Glutamatergic neuron (in vitro differentiated cells): Measurements from ENCODE around the gene MT1H. TPM values are rescaled to one million over a fixed set of nuclear protein-coding genes. Genes with fewer than 3 reads are reported as not detected.

Experiments used
- DNase-seq: peaks from one replicate; pipeline ENCODE4 v3.0.0; 2022
- H3K27ac Mint-ChIP-seq: one replicate; pipeline ENCODE4 v1.8.0; 2020; ENCODE audit warnings: mild to moderate bottlenecking, mixed read lengths, inconsistent platforms; ENCODE audit not compliant: unreplicated experiment
- H3K27me3 Mint-ChIP-seq: one replicate; pipeline ENCODE4 v1.8.0; 2020; ENCODE audit warnings: mild to moderate bottlenecking, moderate library complexity, mixed read lengths, inconsistent platforms; ENCODE audit not compliant: unreplicated experiment
- H3K36me3 Mint-ChIP-seq: one replicate; pipeline ENCODE4 v1.8.0; 2020; ENCODE audit warnings: mild to moderate bottlenecking, mixed read lengths, inconsistent platforms; ENCODE audit not compliant: unreplicated experiment
- H3K4me1 Mint-ChIP-seq: one replicate; pipeline ENCODE4 v1.8.0; 2020; ENCODE audit warnings: mild to moderate bottlenecking, low read depth, mixed read lengths, inconsistent platforms; ENCODE audit not compliant: unreplicated experiment
- H3K4me3 Mint-ChIP-seq: one replicate; pipeline ENCODE4 v1.8.0; 2020; ENCODE audit warnings: mild to moderate bottlenecking, mixed read lengths, inconsistent platforms; ENCODE audit not compliant: unreplicated experiment
- H3K9me3 Mint-ChIP-seq: one replicate; pipeline ENCODE4 v1.8.0; 2020; ENCODE audit warnings: mild to moderate bottlenecking, moderate library complexity, mixed read lengths, inconsistent platforms; ENCODE audit not compliant: unreplicated experiment
- CTCF ChIP-seq: fragments of 200-600 bp; sonication (generic); IDR thresholded peaks from one replicate; pipeline ENCODE4 v1.5.0; 2021; ENCODE audit not compliant: partially characterized antibody, unreplicated experiment
- total RNA-seq: library from RNA; stranded (reverse); fragmentation: NEBNext Ultra II Directional; extraction: Animal tissue kit (Norgen Biotek cat#: 25700); gene quantifications from one replicate; pipeline ENCODE4 v1.2.1, GENCODE V29; 2021; ENCODE audit not compliant: unreplicated experiment

Gene MT1H
- total RNA-seq, 1 donor from 2014 or later, result not detected

- H3K4me3 Mint-ChIP-seq, result no peak overlapping the region
- H3K27me3 Mint-ChIP-seq, result peaks cover 31% of the 10 kb centered on the region
- peaks cover 5% of the 10 kb centered on the region for H3K9me3 Mint-ChIP-seq
Measured at GRCh38 chr16:56629531-56629930, 40.1 kb upstream of the MT1H start.

GRCh38 chr16:56630134-56630533 lies 39.5 kb upstream of the MT1H start:
- Mint-ChIP-seq H3K36me3 (no peaks in the 10 kb centered on the region), H3K27me3 (peaks cover 32% of the 10 kb centered on the region), H3K4me1 (peaks cover 15% of the 10 kb centered on the region), H3K27ac (no peak overlapping the region), H3K9me3 (peaks cover 9% of the 10 kb centered on the region), H3K4me3 (no peak overlapping the region)
- TF ChIP-seq CTCF, result no peak
- no peak for DNase-seq

More at GRCh38 chr16:56629531-56629930, 40.1 kb upstream of the MT1H start:
- peaks cover 11% of the 10 kb centered on the region for H3K4me1 Mint-ChIP-seq
- no peaks in the 10 kb centered on the region for H3K36me3 Mint-ChIP-seq
- H3K27ac Mint-ChIP-seq, result no peak overlapping the region
- TF ChIP-seq CTCF, result no peak
- no peak for DNase-seq

- no peak for TF ChIP-seq CTCF
- peaks cover 31% of the 10 kb centered on the region for H3K27me3 Mint-ChIP-seq
- no peak overlapping the region for H3K27ac Mint-ChIP-seq
- peaks cover 11% of the 10 kb centered on the region for H3K4me1 Mint-ChIP-seq
- no peak overlapping the region for H3K4me3 Mint-ChIP-seq
- H3K36me3 Mint-ChIP-seq, result no peaks in the 10 kb centered on the region
- no peak for DNase-seq
- H3K9me3 Mint-ChIP-seq, result peaks cover 9% of the 10 kb centered on the region
Measured at GRCh38 chr16:56631197-56631596, 38.4 kb upstream of the MT1H start.

GRCh38 chr16:56631832-56632155 lies 37.8 kb upstream of the MT1H start:
- no peak for TF ChIP-seq CTCF
- Mint-ChIP-seq H3K9me3 (peaks cover 9% of the 10 kb centered on the region), H3K4me3 (peak overlapping the region; percentile 85), H3K4me1 (peaks cover 11% of the 10 kb centered on the region), H3K36me3 (no peaks in the 10 kb centered on the region), H3K27ac (no peak overlapping the region), H3K27me3 (peaks cover 30% of the 10 kb centered on the region)
- no peak for DNase-seq

GRCh38 chr16:56632156-56632847 lies 37.3 kb upstream of the MT1H start, which contains the start of gene MT1M:
Gene MT1M (plus strand): TSS chr16:56632659. CDS start chr16:56632732, 73 bp downstream.
- peaks cover 9% of the 10 kb centered on the region for H3K9me3 Mint-ChIP-seq
- H3K36me3 Mint-ChIP-seq, result no peaks in the 10 kb centered on the region
- H3K27ac Mint-ChIP-seq, result no peak within 1 kb of the TSS
- H3K4me3 Mint-ChIP-seq, result peak within 1 kb of the TSS; percentile 85
- peaks cover 11% of the 10 kb centered on the region for H3K4me1 Mint-ChIP-seq
- no peak for TF ChIP-seq CTCF
- H3K27me3 Mint-ChIP-seq, result peaks cover 28% of the 10 kb centered on the region
- DNase-seq, result no peak
